Measurements from ENCODE around the gene PSMB10. TPM values are rescaled to one million over a fixed set of nuclear protein-coding genes. Genes with fewer than 3 reads are reported as not detected.

PSMB10 gene
- total and polyA plus RNA-seq, 8 donors, result 20.7 to 76.8 (median 31.6) TPM

- peaks cover 0 to 61% of the 10 kb centered on the region in 2 donors for H3K36me3 ChIP-seq
Observed at GRCh38 chr16:67928561-67929364, 7.9 kb downstream of the PSMB10 start.

GRCh38 chr16:67928147-67928546 is 8.5 kb downstream of the PSMB10 start:
- intact Hi-C loops (cut with DNase I), result loop anchor here in 1 of 2 donors (5.0 to 10.0 kb wide), 3 partner anchors 46 to 253 kb away; partner anchors contain the start of gene NRN1L
- Histone ChIP-seq H3K4me1 (peaks cover 0 to 17% of the 10 kb centered on the region in 2 donors), H3K27ac (no peak overlapping the region), H3K36me3 (peaks cover 0 to 62% of the 10 kb centered on the region in 2 donors), H3K27me3 (no peaks in the 10 kb centered on the region), H3K9me3 (no peaks in the 10 kb centered on the region), H3K4me3 (no peak overlapping the region)
- ATAC-seq (no peak), DNase-seq (no peak)
- no peak for TF ChIP-seq CTCF (IDR thresholded peaks at IDR 0.05)

More at GRCh38 chr16:67928561-67929364, 7.9 kb downstream of the PSMB10 start:
- H3K4me1 ChIP-seq, result peaks cover 0 to 17% of the 10 kb centered on the region in 2 donors
- ATAC-seq (peak; percentile 79), DNase-seq (peak; percentile 37 to 90 (median 66))
- peak; percentile 73 to 85 for TF ChIP-seq CTCF (IDR thresholded peaks at IDR 0.05)
- no peaks in the 10 kb centered on the region for H3K9me3 ChIP-seq
- no peak overlapping the region for H3K27ac ChIP-seq
- H3K4me3 ChIP-seq, result no peak overlapping the region
- H3K27me3 ChIP-seq, result no peaks in the 10 kb centered on the region
- intact Hi-C loops (cut with DNase I), result loop anchor here in 1 of 2 donors (5.0 to 10.0 kb wide), 3 partner anchors 46 to 254 kb away; partner anchors contain the start of gene NRN1L

- no peaks in the 10 kb centered on the region for H3K9me3 ChIP-seq
- no peak overlapping the region for H3K27ac ChIP-seq
- DNase-seq (no peak), ATAC-seq (no peak)
- no peak for TF ChIP-seq CTCF (IDR thresholded peaks at IDR 0.05)
- H3K4me1 ChIP-seq, result peaks cover 0 to 17% of the 10 kb centered on the region in 2 donors
- intact Hi-C loops (cut with DNase I), result loop anchor here in 1 of 2 donors (5.0 to 10.0 kb wide), 3 partner anchors 45 to 253 kb away; partner anchors contain the start of gene NRN1L
- H3K27me3 ChIP-seq, result no peaks in the 10 kb centered on the region
- peaks cover 0 to 54% of the 10 kb centered on the region in 2 donors for H3K36me3 ChIP-seq
- H3K4me3 ChIP-seq, result no peak overlapping the region
Observed at GRCh38 chr16:67927131-67927941, 9.3 kb downstream of the PSMB10 start.

- Histone ChIP-seq H3K36me3 (peaks cover 0 to 43% of the 10 kb centered on the region in 2 donors), H3K9me3 (no peaks in the 10 kb centered on the region), H3K27ac (peak overlapping the region in 1 of 2 donors; percentile 42), H3K4me3 (no peak overlapping the region), H3K4me1 (peaks cover 0 to 17% of the 10 kb centered on the region in 2 donors), H3K27me3 (no peaks in the 10 kb centered on the region)
- intact Hi-C loops (cut with DNase I), result loop anchor here in 1 of 2 donors (5.0 to 10.0 kb wide), 3 partner anchors 44 to 251 kb away; partner anchors contain the start of gene NRN1L
- DNase-seq (no peak), ATAC-seq (peak; percentile 14)
- TF ChIP-seq CTCF (IDR thresholded peaks at IDR 0.05), result no peak
Observed at GRCh38 chr16:67926181-67926750, 10.4 kb downstream of the PSMB10 start.

Measured in left lung (tissue), 10 donors.